ENCODE results near the gene NKAIN4.

NKAIN4 gene

DNA sequence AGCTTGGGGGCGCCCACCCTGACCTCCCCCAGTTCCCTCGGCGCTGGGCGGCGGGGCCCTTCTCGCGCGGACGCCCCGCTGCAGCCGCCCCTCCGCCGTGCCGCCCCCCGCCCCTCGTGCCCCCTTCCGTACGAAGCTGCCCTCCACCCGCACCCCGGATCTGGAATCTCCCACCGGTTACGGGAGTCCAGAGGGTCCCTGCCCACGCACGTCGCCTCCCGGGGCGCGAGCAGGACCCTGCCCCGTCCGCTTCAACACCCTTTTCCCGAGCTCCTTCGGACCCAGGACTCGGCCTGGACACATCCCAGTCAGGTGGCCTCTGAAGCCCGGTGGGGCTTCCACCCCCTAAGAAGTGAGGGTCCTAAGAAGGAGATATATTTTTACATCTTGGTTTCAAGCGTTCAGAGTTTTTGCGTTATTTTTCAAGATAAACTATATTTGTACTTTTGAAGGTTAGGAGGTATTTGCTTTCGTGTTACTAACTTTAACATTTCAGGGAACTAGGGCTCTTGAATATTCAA lies 18.9 kb upstream of the NKAIN4 start:
- no peak for DNase-seq

DNA sequence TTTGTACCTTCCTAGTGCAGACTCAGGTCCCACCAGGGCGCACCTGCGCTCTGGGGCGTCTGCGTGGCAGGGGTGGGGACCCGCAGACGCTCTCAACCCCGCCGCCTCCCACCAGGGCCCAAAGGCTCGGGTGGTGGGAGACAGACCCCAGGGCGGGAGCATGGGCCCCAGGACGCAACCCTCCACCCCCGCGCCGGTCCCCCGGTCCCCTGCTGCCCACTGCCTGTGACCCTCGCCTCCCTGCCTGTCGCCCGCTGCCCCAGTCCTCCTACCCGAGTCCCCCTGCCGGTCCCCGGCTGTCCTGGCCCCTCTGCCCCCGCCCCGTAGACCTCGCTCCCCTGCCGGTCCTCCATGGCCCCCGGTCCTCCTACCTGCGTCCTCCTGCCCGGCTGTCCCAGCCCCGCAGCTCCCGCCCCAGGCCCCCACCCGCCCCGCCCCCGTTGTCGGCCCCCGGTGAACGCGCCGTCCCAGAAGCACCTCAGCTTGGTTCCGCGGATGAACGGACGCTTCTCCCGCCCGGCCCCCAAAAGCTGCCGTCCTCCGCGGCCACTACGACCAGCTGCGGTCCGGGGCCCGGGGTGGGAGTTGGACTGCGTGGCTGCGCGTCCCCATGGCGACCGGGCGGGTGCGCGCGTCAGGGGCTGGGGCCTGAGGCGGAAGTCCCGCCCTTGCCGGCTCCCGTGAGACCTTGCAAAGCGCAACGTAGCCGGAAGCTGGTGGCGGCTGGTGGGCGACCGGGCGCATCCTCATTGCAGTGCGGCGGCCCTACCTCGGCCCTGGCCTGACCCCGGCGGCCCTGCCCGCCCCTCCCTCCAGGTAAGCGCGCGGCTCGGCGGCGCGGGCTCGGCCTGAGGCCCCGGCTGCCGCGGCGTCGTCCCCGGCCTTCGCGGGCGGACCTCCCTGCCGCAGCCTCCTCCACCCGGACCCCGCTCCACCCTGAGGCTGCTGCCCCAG lies 18.1 kb upstream of the NKAIN4 start, which contains the start of gene ARFGAP1:
ARFGAP1 (plus strand) TSS at position 709 of the 954 bp plus-strand sequence. CDS start 2,768 bp downstream, outside the sequence.
- DNase-seq, result peak; percentile 4

DNA sequence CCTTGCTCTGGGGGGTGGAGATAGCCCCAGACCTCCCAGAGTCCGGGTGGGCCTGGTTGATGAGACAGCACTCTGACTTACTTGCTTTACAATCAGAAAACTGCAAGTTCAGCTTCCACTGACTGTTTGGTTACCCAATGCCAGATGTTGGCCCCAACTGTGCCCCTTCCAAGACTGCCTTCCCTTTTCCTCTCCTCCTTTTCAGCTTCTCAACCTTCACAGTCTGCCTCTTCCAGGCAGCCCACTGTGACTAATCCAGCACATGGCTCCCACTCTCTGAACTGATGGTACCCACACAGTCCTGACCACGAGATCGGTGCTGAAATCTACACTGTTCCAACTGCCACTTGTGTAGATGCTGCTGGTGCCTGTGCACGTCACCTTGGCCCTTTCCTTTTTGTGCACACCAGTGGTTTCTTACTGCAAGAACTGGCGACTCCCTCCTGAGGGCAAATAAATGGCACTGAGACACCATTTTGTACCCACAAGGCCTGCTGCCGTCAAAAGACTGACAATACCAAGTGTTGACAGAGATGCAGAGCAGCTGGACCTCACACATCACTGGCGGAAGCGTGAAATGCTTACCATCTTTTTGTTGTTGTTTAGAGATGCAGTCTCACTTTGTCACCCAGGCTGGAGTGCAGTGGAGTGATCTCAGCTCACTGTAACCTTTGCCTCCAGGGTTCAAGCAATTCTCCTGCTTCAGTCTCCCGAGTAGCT lies 16.5 kb upstream of the NKAIN4 start:
- DNase-seq, result no peak

DNA sequence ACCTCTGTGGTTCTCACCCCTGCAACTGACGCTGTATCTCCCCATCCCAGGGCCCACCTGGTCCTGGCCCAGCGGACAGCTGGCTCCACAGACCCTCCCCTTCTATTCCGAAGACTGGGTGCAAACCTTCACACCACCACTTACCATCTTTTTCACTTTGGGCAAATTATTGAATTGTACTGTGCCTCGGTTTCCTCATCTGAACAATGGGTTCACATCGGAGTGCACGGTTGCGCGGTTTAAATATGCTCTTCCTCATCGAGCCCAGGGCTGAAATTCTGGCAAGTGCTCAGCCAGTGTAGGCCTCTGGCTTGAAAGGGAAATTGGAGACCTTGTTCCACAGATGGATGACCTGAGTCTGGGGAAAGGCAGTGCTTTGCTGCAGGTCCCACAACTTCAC lies 15.5 kb upstream of the NKAIN4 start:
- no peak for DNase-seq

DNA sequence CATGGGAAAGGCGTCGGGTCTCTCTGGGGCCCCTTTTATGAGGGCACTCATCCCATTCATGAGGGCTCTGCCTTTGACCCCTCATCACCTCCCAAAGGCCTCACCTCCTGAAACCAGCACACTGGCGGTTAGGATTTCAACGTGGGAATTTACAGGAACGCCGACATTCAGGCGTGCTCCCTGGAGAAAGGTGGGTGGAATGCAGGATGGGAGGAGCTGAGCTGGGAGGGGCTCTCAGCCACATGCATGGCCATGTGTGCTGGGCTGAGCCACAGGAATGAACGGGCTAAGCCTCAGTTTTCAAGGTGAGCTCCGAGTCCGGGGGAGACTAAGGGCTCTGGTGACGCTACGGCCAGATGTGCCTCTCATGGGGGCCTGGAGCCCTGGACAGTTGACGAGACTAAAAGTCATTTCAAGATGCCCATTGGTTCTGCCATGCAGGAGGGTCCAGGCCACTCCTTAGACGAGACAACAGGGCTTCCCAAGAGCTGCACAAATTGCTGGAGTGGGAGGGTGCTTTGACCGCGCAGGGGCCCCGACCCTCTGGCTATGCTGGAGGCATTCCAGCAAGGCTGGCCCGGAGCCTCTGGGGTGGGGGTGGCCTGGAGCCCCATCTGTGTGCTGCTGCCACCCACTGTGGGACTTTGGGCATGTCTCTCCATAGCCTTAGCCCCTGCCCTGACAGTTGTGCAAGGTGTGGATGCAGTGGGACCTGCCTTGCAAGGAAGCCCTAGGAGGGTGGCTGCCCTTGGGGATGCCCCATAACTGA lies 14.6 kb upstream of the NKAIN4 start:
- DNase-seq, result no peak

DNA sequence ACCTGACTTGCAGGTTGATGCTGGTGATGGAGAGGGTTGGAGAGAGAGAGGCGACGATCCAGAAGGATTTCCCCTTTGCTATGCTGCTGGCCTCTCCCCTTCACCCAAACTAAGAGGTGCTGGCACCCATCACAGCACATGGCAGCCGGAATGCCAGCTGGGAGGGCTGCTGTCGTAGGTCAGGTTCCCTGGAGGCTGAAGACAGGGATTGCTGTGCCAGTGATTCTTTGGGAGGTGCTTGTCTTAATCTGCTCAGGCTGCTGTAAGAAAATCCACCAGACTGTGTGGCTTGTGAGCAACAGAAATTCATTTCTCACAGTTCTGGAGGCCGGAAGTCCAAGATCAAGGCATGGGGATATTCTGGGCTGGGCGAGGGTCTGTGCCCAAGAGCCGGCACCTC lies 14.0 kb upstream of the NKAIN4 start:
- no peak for DNase-seq

DNA sequence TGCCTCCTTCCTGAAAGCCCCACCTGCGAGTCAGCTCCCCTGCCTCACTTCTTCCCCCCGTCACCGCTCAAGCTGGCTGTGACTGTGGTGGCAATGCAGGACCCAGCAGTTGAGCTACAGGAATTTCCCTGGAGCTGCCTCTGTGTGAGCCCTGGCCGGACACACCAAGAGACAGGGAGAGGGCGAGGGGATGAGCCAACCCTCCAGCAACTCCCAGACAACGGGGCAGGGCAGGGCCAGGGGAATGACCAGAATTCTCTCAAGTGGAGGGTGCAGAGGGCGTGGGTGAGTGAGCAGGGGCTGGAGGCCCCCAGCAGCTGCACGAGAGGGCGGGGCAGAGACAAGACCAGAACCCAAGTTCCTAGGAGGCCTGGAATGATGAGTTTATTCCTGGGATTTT lies 13.4 kb upstream of the NKAIN4 start:
- no peak for DNase-seq

DNA sequence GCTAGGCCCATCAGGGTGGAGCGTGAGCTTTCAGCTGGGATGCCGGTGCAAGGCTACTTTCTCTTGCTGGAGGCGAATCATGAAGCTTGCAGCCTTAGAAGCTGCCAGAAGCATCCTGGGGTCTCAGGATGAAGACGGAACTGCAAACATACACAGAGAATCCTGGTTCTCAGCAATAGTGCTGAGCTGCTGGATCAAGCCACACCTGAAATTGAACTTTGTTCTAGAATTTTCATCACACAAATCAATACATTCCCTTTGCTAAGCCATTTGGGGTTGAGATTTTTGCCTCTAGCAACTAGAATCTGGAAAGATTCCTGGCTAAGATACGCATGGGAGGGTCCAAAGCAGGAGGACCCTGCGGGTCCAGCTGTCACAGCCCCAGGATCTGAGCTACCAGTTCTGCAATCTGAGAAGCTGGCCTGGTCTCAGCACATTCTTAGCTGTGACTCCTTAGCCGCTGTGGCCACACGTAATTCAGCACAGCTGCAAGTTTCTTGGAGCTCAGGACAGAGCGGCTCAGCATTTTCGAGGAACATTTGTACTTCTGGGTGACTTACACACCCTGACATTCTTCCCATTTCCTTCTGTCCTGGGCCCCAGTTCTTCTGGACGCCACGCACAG lies 11.7 kb upstream of the NKAIN4 start:
- no peak for DNase-seq

DNA sequence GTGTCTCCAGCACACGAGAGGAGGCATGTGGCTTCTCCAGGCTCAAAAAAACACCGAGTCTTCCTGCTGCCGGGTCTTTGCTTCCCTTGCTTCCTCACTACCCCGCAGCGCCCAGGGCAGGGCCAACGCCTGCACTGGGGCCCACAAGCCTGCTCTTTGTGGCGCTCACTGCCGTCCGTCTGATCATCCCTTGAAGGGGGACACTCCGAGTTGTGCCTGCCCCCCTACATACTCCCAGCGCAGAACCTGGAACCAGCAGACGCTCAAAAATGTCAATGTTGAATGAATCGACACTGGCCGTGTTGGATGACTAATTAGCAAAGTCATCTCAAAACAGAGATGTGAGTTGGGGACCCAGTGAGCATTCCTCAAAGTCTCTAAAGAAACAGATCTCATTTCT lies 10.3 kb upstream of the NKAIN4 start:
- DNase-seq, result no peak

DNA sequence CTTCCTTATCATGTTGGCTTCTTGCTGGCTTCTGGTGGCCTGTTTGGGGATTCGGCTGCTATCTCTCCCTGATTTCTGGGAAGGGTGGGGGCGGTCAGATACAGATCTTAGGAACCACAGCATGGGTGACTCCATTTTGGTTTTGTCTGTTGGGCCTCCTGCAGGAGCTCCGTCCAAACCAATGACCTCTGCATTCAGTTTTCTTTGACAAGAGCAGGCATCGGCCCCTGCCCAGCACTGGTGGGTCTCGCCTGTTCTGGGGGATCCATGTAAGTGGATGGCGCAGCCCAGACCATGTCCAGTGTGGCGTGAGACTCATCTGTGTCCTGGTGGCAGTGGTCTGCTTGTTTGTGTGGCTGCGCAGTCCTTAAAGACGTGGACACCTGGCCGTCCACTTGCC lies 9.7 kb upstream of the NKAIN4 start:
- no peak for DNase-seq

DNA sequence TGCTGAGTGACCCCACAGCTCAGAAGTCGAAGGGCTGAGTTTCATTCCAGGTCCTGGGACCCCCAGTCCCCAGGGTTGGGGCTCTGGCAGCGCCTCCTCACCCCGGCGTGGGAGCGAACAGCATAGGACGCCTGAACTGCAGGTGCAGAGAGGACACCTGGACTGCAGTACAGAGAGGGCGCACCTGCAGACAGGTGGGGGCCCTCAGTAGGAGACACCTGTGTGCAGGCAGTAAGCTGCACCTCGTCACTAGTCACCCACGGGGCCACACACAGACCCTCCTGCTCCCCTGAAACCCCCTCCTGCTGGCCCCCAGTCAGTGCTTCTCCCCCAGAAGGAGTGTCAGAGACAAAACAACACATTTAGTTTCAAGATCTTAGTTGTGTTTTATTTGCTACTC lies 8.6 kb upstream of the NKAIN4 start:
- no peak for DNase-seq

DNA sequence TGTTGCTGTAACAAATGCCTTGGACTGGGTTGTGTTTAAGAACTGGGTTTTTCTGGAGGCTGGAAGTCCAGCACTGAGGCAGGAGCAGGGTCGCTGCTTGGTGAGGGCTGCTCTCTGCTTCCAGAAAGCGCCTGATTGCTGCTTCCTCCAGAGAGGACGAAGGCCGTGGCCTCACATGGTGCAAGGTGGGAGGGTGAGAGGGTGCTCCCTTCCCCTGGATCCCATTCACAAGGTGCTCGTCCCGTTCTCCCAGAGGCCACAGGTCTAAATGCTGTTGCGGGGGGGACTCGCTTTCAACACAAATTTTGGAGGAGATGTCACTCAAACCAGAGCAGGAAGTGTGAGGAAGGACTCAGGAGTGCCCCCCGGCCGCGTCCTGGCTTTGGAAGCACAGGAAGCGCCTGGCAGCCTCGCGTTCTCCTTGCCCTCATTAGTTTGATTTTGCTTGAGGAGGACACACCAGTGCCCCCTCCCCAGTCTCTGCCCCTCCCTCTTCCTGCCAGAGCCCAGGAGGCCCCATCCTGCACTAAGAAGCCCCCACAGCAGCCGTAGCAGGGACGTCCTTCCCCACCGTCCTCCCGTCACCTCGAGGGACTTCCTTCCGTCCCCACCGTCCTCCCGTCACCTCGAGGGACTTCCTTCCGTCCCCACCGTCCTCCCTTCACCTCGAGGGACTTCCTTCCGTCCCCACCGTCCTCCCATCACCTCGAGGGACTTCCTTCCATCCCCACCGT lies 7.7 kb upstream of the NKAIN4 start:
- no peak for DNase-seq

DNA sequence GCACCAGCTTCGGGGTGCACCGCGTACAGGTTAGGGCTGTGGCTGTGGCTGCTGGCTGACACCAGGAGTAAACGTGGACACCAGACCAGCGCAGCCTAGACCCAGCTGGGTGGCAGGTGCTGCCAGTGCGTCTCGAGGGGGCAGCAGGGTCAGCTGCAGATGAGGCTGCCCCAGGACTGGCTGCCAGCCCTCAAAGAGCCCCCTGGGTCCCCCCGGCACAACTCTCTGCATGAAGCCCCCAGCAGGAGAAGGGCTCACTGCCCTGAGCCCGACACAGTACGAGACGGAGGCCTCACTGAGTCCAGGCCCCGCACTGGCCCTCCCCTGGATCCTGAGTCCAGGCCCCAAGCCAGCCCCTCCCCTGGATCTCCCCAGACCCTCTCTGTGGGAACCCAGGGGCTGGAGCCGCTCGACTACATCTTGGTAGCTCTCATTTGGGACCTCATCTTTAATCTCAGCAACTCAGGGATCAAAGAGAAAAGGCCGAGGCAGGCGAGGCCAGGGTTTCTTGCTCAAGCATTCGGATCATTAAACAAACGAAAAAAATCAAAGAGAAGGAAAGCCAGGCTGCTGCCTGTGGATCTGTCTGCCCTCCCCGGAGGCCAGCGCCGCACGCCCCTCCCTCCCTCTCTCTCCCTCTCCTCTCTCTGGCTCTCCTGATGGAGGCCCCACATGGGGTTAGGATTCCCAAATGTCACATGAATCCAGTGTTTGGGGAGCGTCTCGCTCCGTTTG lies 7.0 kb upstream of the NKAIN4 start:
- DNase-seq, result no peak

DNA sequence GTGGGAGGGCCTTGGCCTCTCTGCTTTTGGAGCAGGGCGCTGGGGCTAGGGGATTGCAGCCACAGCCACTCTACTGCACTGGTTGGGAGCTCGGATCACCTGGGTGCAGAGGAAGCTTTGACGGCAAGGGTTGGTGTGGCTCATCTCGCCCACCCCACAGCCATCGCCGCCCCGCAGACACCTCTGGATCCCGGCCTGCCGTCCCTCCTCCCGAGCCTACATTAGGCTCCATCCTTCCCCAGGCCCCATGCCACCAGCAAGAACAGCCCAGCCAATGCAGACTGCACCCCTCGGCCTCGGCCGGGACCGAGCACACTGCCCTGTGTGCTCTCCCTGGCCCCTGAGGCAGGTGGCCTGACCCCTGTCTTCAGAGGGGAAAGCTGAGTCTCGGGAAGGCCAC lies 6.3 kb upstream of the NKAIN4 start:
- no peak for DNase-seq

DNA sequence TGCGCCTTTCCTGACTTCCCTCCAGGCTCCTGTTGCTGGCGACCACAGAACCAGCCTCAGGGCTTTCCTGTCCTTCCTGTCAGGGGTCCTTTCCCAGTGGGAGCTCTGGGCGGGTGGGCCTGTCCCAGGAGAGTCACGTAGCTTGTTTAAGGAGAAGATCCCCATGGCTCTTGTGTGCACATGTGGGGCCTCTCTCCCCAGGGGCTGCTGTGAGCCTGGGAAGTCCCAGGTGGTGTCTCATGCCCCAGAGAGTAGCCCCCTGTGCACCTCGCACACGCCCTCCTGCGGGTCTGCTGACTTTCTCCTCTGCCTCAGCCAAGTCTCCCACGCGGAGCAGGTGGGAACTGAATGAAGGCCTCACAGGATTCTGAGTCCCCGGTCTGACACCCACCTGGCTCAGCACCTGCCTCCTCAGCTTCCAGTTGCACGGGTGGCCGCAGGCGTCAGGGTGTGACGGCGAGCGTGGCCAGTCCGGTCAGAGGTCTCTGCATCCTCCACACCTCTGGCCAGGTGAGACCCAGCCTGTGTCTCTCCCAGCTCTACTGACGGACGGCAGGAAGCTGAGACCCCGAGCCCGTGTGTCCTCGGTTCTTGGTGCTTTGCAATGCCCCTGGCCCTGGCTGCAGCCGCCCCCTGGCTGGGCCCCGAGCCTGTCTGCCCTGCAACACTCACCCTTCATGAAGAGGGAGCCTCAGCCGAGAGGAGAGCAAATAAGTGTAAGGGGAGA lies 5.6 kb upstream of the NKAIN4 start:
- DNase-seq, result no peak

DNA sequence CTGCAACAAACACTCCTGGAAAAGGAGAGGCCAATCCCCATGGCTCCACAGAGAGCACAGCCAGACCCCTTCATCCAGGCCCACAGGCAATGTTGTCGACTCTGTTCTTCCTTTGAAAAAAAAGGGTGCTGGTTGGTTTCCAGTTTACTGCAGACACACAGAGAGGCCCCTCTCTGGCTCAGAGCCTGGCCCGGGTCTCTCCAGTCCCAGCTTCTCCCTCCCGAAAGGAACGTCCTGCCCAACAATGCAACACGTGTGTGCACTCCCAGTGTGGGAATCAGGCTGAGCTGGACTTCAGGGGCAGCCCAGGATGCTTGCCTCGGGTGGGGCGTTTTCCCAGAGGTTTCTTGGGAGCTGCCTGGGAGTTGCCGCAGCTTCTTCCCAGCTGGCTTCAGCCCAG lies 4.5 kb upstream of the NKAIN4 start:
- no peak for DNase-seq

DNA sequence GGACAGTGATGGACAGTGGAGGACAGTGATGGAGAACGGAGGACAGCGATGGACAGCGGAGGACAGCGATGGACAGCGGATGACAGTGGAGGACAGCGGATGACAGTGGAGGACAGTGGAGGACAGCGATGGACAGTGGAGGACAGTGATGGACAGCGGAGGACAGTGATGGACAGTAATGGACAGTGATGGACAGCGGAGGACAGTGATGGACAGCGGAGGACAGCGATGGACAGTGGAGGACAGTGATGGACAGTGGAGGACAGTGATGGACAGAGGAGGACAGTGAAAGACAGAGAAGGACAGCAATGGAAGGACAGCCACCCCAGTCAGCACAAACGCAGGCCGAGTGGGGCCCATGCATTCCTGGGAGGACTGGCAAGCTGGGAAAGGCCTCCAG lies 3.4 kb upstream of the NKAIN4 start:
- no peak for DNase-seq

DNA sequence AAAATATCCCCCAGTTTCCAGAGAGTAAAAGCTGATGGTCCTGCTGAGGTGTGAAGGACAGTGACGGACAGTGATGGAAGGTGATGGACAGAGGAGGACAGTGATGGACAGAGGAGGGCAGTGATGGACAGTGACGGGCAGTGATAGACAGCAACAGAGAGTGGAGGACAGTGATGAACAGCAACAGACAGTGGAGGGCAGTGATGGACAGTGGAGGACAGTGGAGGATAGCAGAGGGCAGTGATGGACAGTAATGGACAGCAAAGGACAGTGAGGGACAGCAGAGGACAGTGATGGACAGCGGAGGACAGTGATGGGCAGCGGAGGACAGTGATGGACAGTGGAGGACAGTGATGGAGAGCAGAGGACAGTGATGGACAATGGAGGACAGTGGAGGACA lies 2.7 kb upstream of the NKAIN4 start:
- DNase-seq, result no peak

DNA sequence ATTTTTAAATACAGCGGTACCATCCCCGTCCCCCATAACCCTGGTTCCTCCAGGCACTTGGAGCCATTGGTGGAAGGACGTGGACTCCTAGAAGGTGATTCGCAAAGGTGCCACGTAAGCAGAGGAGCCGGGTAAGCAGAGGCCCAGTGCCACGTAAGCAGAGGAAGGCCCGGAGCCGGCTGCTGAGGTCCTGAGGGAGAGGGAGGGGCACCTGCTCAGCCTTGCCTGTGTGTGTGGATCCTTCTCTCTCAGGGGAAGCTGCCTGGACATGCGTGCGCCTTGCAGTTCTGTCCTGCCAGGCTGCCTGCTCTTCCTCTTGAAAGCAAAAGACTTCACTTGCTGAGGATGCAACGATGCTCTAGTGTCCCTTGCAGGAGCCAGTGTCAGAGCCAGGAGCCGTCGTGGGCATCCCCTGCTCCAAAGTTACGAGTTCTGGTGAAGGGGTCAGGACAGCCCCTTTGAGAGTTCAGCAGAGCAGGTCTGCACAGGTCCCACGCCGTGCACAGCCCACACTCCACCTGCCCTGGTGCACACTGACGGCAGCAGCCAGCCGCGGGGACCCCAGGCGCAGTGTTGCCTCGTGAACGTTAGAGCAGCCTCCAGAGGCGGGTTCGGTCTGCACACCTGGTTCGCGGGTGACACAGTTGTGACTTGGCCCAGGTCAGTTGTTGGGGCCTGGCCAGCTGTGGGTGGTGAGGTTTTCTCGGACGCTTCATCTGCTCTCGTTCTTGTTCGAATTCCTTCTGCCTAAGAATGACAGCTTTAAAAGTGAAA lies 1.9 kb upstream of the NKAIN4 start:
- no peak for DNase-seq

Data from NCI-H2081 treated with DMSO at 0.1 percent for 48 hours (cell line).